Breast epithelium (tissue), 3 donors: ENCODE data around the gene SLC2A11.

Source experiments
- POLR2A ChIP-seq: fragments of 450-650 bp; IDR thresholded peaks from one replicate; pipeline ENCODE4 v1.6.1; 2016; ENCODE audit warnings: antibody characterized with exemption, mild to moderate bottlenecking, moderate library complexity
- TF ChIP-seq, protein P1 (sequence below), 3 donors: fragments of 450-650 bp; IDR thresholded peaks; one replicate each; pipeline ENCODE4 v1.5.1; 2016 to 2017; ENCODE audit warnings: antibody characterized with exemption in 3 of 3, mild to moderate bottlenecking in 3 of 3, moderate library complexity in 3 of 3

DNA sequence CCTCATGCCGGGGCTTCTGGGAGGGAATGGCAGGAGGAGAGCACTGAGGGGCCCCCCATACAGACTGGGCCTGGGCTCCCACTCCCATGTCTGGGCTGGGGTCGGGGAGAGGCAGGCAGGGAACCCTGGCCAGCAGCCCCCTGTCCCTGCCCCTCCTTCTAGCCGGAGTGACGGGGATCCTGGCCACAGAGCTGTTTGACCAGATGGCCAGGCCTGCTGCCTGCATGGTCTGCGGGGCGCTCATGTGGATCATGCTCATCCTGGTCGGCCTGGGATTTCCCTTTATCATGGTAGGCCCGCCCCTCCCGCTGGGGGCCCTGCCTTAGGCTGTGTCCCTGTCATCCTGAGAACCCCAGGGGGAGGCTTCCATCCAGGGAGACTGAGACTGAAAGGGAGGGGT is 26.5 kb downstream of the SLC2A11 start:
- TF ChIP-seq, protein P1, sequence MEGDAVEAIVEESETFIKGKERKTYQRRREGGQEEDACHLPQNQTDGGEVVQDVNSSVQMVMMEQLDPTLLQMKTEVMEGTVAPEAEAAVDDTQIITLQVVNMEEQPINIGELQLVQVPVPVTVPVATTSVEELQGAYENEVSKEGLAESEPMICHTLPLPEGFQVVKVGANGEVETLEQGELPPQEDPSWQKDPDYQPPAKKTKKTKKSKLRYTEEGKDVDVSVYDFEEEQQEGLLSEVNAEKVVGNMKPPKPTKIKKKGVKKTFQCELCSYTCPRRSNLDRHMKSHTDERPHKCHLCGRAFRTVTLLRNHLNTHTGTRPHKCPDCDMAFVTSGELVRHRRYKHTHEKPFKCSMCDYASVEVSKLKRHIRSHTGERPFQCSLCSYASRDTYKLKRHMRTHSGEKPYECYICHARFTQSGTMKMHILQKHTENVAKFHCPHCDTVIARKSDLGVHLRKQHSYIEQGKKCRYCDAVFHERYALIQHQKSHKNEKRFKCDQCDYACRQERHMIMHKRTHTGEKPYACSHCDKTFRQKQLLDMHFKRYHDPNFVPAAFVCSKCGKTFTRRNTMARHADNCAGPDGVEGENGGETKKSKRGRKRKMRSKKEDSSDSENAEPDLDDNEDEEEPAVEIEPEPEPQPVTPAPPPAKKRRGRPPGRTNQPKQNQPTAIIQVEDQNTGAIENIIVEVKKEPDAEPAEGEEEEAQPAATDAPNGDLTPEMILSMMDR (IDR thresholded peaks at IDR 0.05), result no peak
- no peak for TF ChIP-seq POLR2A
